GM12878 (cell line): Measurements from ENCODE around the gene ZNF483. TPM values are rescaled to one million over a fixed set of nuclear protein-coding genes. Genes with fewer than 3 reads are reported as not detected.

Experiments used
- ATAC-seq: fragments of 200-7000 bp; cut with Tn5 transposase; 3 replicates; pipeline ENCODE4 v1.9.1; 2020; ENCODE audit warnings: mild to moderate bottlenecking, moderate library complexity
- BruUV-seq: library from RNA; stranded (reverse); fragments of 400-500 nt; replicated peaks from 2 replicates; lab custom pipeline; 2021; lab: Mats Ljungman, UMichigan
- CTCF ChIA-PET: fragments of 300-600 bp; sonication (Branson Sonifier 250); formaldehyde crosslinking; extraction: SDS; loops from one replicate; lab custom pipeline; 2021; ENCODE audit warnings: inconsistent platforms; lab: Yijun Ruan, JAX
- POLR2A ChIA-PET: fragments of 350-600 bp; formaldehyde crosslinking; extraction: SDS; loops from one replicate; lab custom pipeline; 2021; ENCODE audit warnings: inconsistent platforms; lab: Charles Lee
- RAD21 ChIA-PET: fragments of 300-600 bp; sonication (Branson Sonifier 250); formaldehyde crosslinking; loops from one replicate; lab custom pipeline; 2023; ENCODE audit warnings: antibody characterized with exemption; ENCODE audit not compliant: unreplicated experiment; lab: Charles Lee
- SMC1A ChIA-PET: fragments of 300-600 bp; sonication (Branson Sonifier 250); formaldehyde crosslinking; loops from one replicate; lab custom pipeline; 2023; ENCODE audit not compliant: unreplicated experiment, uncharacterized antibody; lab: Charles Lee
- DNase-seq: peaks from one replicate; pipeline ENCODE4 v3.0.0-alpha.2; 2011; ENCODE audit warnings: low read depth, low spot score
- FAIRE-seq: peaks from 3 replicates; lab custom pipeline; 2011; peaks lifted over from hg19 to GRCh38; lab: Jason Lieb, UNC
- H2AFZ ChIP-seq: 2 replicates; pipeline ENCODE4 v1.6.0; 2011; ENCODE audit warnings: low read depth, low read length, control low read depth; ENCODE audit not compliant: control insufficient read depth
- H3K27ac ChIP-seq: 2 replicates; pipeline ENCODE4 v1.5.1; 2011; ENCODE audit warnings: control low read depth; ENCODE audit not compliant: control insufficient read depth, insufficient read depth
- H3K27me3 ChIP-seq, 2 experiments: replicated peaks in 1 of 2; 2 replicates each; pipeline versions ENCODE4 v1.6.0 to v1.6.1; 2011; ENCODE audit warnings: low read length in 1 of 2; ENCODE audit not compliant: control insufficient read depth in 2 of 2, insufficient read depth in 2 of 2
- H3K36me3 ChIP-seq, 2 experiments: 2 replicates each; pipeline ENCODE4 v1.5.1; 2011; ENCODE audit warnings: low read length in 1 of 2; ENCODE audit not compliant: control insufficient read depth in 2 of 2, insufficient read depth in 2 of 2
- H3K4me1 ChIP-seq: 2 replicates; pipeline ENCODE4 v1.6.1; 2011; ENCODE audit warnings: mild to moderate bottlenecking, low read length, moderate library complexity, mixed read lengths; ENCODE audit not compliant: control insufficient read depth, insufficient read depth
- H3K4me2 ChIP-seq: 2 replicates; pipeline ENCODE4 v1.6.0; 2011; ENCODE audit warnings: control low read depth; ENCODE audit not compliant: control insufficient read depth, insufficient read depth
- H3K4me3 ChIP-seq: fragments of 200-600 bp; sonication (generic); 2 replicates; pipeline ENCODE4 v1.5.1; 2016
- H3K79me2 ChIP-seq: 2 replicates; pipeline ENCODE4 v1.6.0; 2011; ENCODE audit warnings: low read length; ENCODE audit not compliant: control insufficient read depth, insufficient read depth
- H3K9ac ChIP-seq: 2 replicates; pipeline ENCODE4 v1.8.0; 2011; ENCODE audit warnings: low read length, control low read depth, mixed read lengths; ENCODE audit not compliant: control insufficient read depth, insufficient read depth
- H3K9me3 ChIP-seq: replicated peaks from 3 replicates; pipeline ENCODE4 v1.5.1; 2011; ENCODE audit warnings: mild to moderate bottlenecking, low read length; ENCODE audit not compliant: control insufficient read depth, insufficient read depth
- H4K20me1 ChIP-seq: 2 replicates; pipeline ENCODE4 v1.6.0; 2011; ENCODE audit not compliant: control insufficient read depth, insufficient read depth
- BHLHE40 ChIP-seq, 2 experiments: fragments of 450-650 bp in 1 of 2; IDR thresholded peaks; 2 replicates each; pipeline ENCODE4 v1.6.1; 2011 to 2017; ENCODE audit warnings: low read depth in 2 of 2, borderline replicate concordance in 1 of 2, improper control_type of control experiment in 1 of 2, low read length in 1 of 2, mild to moderate bottlenecking in 1 of 2
- DPF2 ChIP-seq: fragments of 450-650 bp; IDR thresholded peaks from 2 replicates; pipeline ENCODE4 v1.6.1; 2017; ENCODE audit warnings: mild to moderate bottlenecking
- POLR2AphosphoS5 ChIP-seq: IDR thresholded peaks from 2 replicates; pipeline ENCODE4 v1.6.1; 2011; ENCODE audit warnings: mild to moderate bottlenecking, low read length, inconsistent platforms
- RB1 ChIP-seq: fragments of 450-650 bp; formaldehyde crosslinking; IDR thresholded peaks from 2 replicates; pipeline ENCODE4 v1.6.1; 2017; ENCODE audit warnings: mild to moderate bottlenecking, borderline replicate concordance
- SREBF2 ChIP-seq: IDR thresholded peaks from 2 replicates; pipeline ENCODE4 v1.6.1; 2012; ENCODE audit warnings: mild to moderate bottlenecking, low read length
- TBL1XR1 ChIP-seq: IDR thresholded peaks from 2 replicates; pipeline ENCODE4 v1.6.1; 2012; ENCODE audit warnings: low read depth, low read length, improper control_type of control experiment
- ZNF622 ChIP-seq: fragments of 450-650 bp; IDR thresholded peaks from 2 replicates; pipeline ENCODE4 v1.6.1; 2017; ENCODE audit warnings: mild to moderate bottlenecking, inconsistent platforms
- WGBS: methylation state at CpG from one replicate; pipeline ENCODE4 v1.1.6; 2016; ENCODE audit warnings: low lambda C conversion rate; ENCODE audit not compliant: insufficient replicate concordance, insufficient coverage; ENCODE audit errors: missing lambda C conversion rate; 5-methylcytosine and 5-hydroxymethylcytosine counted together
- in situ Hi-C: fragments of 300-500 bp; cut with MboI; formaldehyde crosslinking; loops from 9 replicates; pipeline ENCODE4 v1.14.3; 2018; ENCODE audit warnings: mixed read lengths
- intact Hi-C: fragments of 100-400 bp; cut with micrococcal nuclease; formaldehyde crosslinking; loops from one replicate; pipeline ENCODE4 v1.14.2; 2022; ENCODE audit not compliant: unreplicated experiment
- polyA plus RNA-seq, 11 experiments: library from polyadenylated mRNA; depleted of rRNA in 4 of 11; unstranded in 6 of 11; stranded (reverse) in 5 of 11; fragments of >200 nt; fragmentation: Nextera tagmentation in 4 of 11; fragmentation: Illumina TruSeq in 1 of 11; extraction: Ambion mirVana in 4 of 11; extraction: Trizol in 1 of 11; gene quantifications; 1 replicate in 1 of 11; 2 replicates in 10 of 11; pipeline versions ENCODE4 v1.2.1 to v1.2.3, GENCODE V29; 2011 to 2016; ENCODE audit warnings: inconsistent platforms in 2 of 11, missing spikeins in 2 of 11, low read depth in 1 of 11
- total RNA-seq, 4 experiments: library from RNA; depleted of rRNA in 3 of 4; stranded (reverse); fragments of >200 nt in 3 of 4; fragmentation: Illumina TruSeq in 1 of 4; extraction: Trizol in 1 of 4; gene quantifications; 2 replicates each; pipeline versions ENCODE4 v1.2.1 to v1.2.3, GENCODE V29; 2013 to 2021
- TF ChIP-seq, protein P1 (sequence below): fragments of 450-650 bp; formaldehyde crosslinking; IDR thresholded peaks from 2 replicates; pipeline ENCODE4 v1.4.0; 2020; ENCODE audit warnings: mild to moderate bottlenecking, moderate library complexity

Gene ZNF483
- total and polyA plus RNA-seq, 10 of the 15 experiments (the other 5 are each of a cell fraction or from before 2014, with no cell fraction given) = 0.03 to 0.76 (median 0.26) TPM; not detected in 1

DNA sequence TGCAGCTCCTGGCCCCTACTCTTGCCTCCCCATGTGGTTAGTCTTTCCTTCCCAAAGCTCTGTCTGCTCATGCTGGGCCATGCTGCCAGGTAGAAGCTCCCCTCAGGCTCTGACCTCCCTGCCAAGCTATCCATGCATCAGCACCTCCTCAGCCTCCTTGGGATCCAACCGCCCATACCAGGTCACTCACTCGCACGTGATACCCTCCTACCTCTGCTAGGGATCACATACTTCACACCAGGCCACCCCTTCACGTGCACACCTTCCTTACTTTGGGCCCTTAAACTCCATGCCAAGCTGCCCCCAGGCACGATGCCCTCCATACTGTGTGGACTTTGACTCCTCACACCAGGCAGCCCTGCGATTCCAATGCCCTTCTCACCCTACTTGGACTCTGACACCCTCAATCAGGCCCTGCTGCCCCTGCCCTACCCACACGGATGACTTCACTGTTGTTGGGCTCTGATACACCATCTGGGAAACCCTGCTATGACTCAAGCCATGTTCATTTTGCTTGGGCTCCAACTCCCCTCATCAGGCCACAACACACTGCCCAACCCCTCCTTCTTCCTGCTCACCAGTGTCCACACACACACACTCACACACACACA is 34.1 kb downstream of the ZNF483 start:
- intact Hi-C loops = no loop called here
- ChIA-PET CTCF (no interaction called here), RAD21 (no interaction called here), POLR2A (no interaction called here), SMC1A (no interaction called here)
- no peak overlapping the region for H3K4me2 ChIP-seq
- no peak overlapping the region for H3K4me3 ChIP-seq
- no peak overlapping the region for H3K27ac ChIP-seq
- BruUV-seq = no TSS peak
- H3K4me1 ChIP-seq = no peaks in the 10 kb centered on the region
- in situ Hi-C loops = no loop called here
- 12% methylated on average over 7 of the region's 7 CpGs for WGBS
- no peak overlapping the region for H3K9ac ChIP-seq
- TF ChIP-seq, protein P1, sequence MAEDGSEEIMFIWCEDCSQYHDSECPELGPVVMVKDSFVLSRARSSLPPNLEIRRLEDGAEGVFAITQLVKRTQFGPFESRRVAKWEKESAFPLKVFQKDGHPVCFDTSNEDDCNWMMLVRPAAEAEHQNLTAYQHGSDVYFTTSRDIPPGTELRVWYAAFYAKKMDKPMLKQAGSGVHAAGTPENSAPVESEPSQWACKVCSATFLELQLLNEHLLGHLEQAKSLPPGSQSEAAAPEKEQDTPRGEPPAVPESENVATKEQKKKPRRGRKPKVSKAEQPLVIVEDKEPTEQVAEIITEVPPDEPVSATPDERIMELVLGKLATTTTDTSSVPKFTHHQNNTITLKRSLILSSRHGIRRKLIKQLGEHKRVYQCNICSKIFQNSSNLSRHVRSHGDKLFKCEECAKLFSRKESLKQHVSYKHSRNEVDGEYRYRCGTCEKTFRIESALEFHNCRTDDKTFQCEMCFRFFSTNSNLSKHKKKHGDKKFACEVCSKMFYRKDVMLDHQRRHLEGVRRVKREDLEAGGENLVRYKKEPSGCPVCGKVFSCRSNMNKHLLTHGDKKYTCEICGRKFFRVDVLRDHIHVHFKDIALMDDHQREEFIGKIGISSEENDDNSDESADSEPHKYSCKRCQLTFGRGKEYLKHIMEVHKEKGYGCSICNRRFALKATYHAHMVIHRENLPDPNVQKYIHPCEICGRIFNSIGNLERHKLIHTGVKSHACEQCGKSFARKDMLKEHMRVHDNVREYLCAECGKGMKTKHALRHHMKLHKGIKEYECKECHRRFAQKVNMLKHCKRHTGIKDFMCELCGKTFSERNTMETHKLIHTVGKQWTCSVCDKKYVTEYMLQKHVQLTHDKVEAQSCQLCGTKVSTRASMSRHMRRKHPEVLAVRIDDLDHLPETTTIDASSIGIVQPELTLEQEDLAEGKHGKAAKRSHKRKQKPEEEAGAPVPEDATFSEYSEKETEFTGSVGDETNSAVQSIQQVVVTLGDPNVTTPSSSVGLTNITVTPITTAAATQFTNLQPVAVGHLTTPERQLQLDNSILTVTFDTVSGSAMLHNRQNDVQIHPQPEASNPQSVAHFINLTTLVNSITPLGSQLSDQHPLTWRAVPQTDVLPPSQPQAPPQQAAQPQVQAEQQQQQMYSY = no peak
- TF ChIP-seq TBL1XR1 = no peak
- TF ChIP-seq DPF2 = no peak
- TF ChIP-seq POLR2AphosphoS5 = no peak
- no peak for TF ChIP-seq BHLHE40 (IDR thresholded peaks at IDR 0.05; ENCODE audit: borderline replicate concordance in 1 of 2, low read depth in 2 of 2, low read length in 1 of 2)
- TF ChIP-seq RB1 = no peak
- TF ChIP-seq ZNF622 = no peak
- TF ChIP-seq SREBF2 = no peak
- no peaks in the 10 kb centered on the region for H4K20me1 ChIP-seq
- no peaks in the 10 kb centered on the region for H3K27me3 ChIP-seq
- peaks cover 3% of the 10 kb centered on the region; the same call in 1 of the 3 replicates for H3K9me3 ChIP-seq
- H3K79me2 ChIP-seq = no peaks in the 10 kb centered on the region
- FAIRE-seq (no peak), DNase-seq (no peak), ATAC-seq (no peak)
- no peak overlapping the region for H2AFZ ChIP-seq
- H3K36me3 ChIP-seq = no peaks in the 10 kb centered on the region
